DND-41 (cell line): ENCODE data around the gene TBC1D2B.

Experiments used
- ATAC-seq: fragments of 200-7000 bp; cut with Tn5 transposase; 3 replicates; pipeline ENCODE4 v1.9.1; 2021; ENCODE audit warnings: low read depth; ENCODE audit not compliant: insufficient read depth
- DNase-seq: peaks from one replicate; pipeline ENCODE4 v3.0.0-alpha.2; 2020
- H2AFZ ChIP-seq: 2 replicates; pipeline ENCODE4 v1.6.0; 2012; ENCODE audit warnings: low read depth, low read length
- H3K27ac ChIP-seq: 2 replicates; pipeline ENCODE4 v1.5.1; 2012; ENCODE audit warnings: low read length, inconsistent platforms
- H3K27me3 ChIP-seq: fragments of 200-600 bp; sonication (generic); 2 replicates; pipeline ENCODE4 v1.6.0; 2012; ENCODE audit warnings: low read length, mild to moderate bottlenecking, inconsistent platforms; ENCODE audit not compliant: insufficient read depth, poor library complexity
- H3K36me3 ChIP-seq: 2 replicates; pipeline ENCODE4 v1.5.1; 2012; ENCODE audit warnings: low read length, inconsistent platforms; ENCODE audit not compliant: insufficient read depth
- H3K4me1 ChIP-seq: 2 replicates; pipeline ENCODE4 v1.5.1; 2012; ENCODE audit warnings: mild to moderate bottlenecking, low read length; ENCODE audit not compliant: insufficient read depth
- H3K4me2 ChIP-seq: 2 replicates; pipeline ENCODE4 v1.6.0; 2012; ENCODE audit warnings: mild to moderate bottlenecking, moderate library complexity, low read length, inconsistent platforms; ENCODE audit not compliant: insufficient read depth
- H3K4me3 ChIP-seq, 2 experiments: fragments of 200-600 bp in 1 of 2; shearing (Covaris generic) in 1 of 2; 2 replicates each; pipeline ENCODE4 v1.5.1; 2012 to 2016; ENCODE audit warnings: inconsistent platforms in 2 of 2, low read length in 2 of 2, mild to moderate bottlenecking in 2 of 2, low read depth in 1 of 2, moderate library complexity in 1 of 2
- H3K79me2 ChIP-seq: 2 replicates; pipeline ENCODE4 v1.6.0; 2012; ENCODE audit warnings: low read length, inconsistent platforms; ENCODE audit not compliant: insufficient read depth
- H3K9ac ChIP-seq: 2 replicates; pipeline ENCODE4 v1.6.0; 2012; ENCODE audit warnings: low read depth, mild to moderate bottlenecking, inconsistent platforms, low read length, moderate library complexity
- H3K9me3 ChIP-seq: 2 replicates; pipeline ENCODE4 v1.5.1; 2012; ENCODE audit warnings: low read length, moderate library complexity, mild to moderate bottlenecking, inconsistent platforms; ENCODE audit not compliant: insufficient read depth, severe bottlenecking
- H4K20me1 ChIP-seq: 2 replicates; pipeline ENCODE4 v1.6.0; 2012; ENCODE audit warnings: low read length; ENCODE audit not compliant: insufficient read depth
- CTCF ChIP-seq: IDR thresholded peaks from 2 replicates; pipeline ENCODE4 v1.5.1; 2012; ENCODE audit warnings: borderline replicate concordance, low read length, moderate library complexity, mild to moderate bottlenecking; ENCODE audit not compliant: poor library complexity, severe bottlenecking; ENCODE audit errors: extremely low read depth
- EZH2 ChIP-seq: IDR thresholded peaks from 3 replicates; pipeline ENCODE4 v1.6.1; 2012; ENCODE audit warnings: borderline replicate concordance, low read depth, mild to moderate bottlenecking, moderate library complexity, low read length, inconsistent platforms; ENCODE audit not compliant: severe bottlenecking

Gene TBC1D2B

GRCh38 chr15:78073046-78073787 lies 4.3 kb downstream of the TBC1D2B start:
- Histone ChIP-seq H3K27me3 (no peaks in the 10 kb centered on the region), H3K9ac (no peak overlapping the region), H3K4me2 (peak overlapping the region; percentile 15; the same call in 1 of the 2 replicates), H3K79me2 (peaks cover 88% of the 10 kb centered on the region), H3K9me3 (no peaks in the 10 kb centered on the region), H2AFZ (no peak overlapping the region), H3K4me3 (no peak overlapping the region), H4K20me1 (peaks cover 20% of the 10 kb centered on the region), H3K36me3 (peaks cover 17% of the 10 kb centered on the region), H3K27ac (no peak overlapping the region), H3K4me1 (peaks cover 71% of the 10 kb centered on the region)
- TF ChIP-seq CTCF (no peak), EZH2 (no peak)
- DNase-seq (no peak), ATAC-seq (no peak)

- Histone ChIP-seq H3K79me2 (peaks cover 96% of the 10 kb centered on the region), H4K20me1 (peaks cover 26% of the 10 kb centered on the region), H3K36me3 (peaks cover 17% of the 10 kb centered on the region), H3K4me2 (peak overlapping the region; percentile 15; the same call in 1 of the 2 replicates), H3K27ac (peak overlapping the region; percentile 54; the same call in 1 of the 2 replicates), H3K27me3 (no peaks in the 10 kb centered on the region), H2AFZ (no peak overlapping the region), H3K9ac (no peak overlapping the region), H3K4me1 (peaks cover 67% of the 10 kb centered on the region), H3K4me3 (no peak overlapping the region), H3K9me3 (no peaks in the 10 kb centered on the region)
- DNase-seq: no peak
- TF ChIP-seq CTCF: no peak
- TF ChIP-seq EZH2: no peak
- ATAC-seq: no peak
These were observed 5.2 kb downstream of the TBC1D2B start for GRCh38 chr15:78072080-78072892.

GRCh38 chr15:78071383-78071782 lies 6.1 kb downstream of the TBC1D2B start:
- ATAC-seq: no peak
- peaks cover 65% of the 10 kb centered on the region for H3K4me1 ChIP-seq

More at GRCh38 chr15:78071383-78071782, 6.1 kb downstream of the TBC1D2B start:
- DNase-seq: no peak
- Histone ChIP-seq H3K4me3 (no peak overlapping the region), H3K27me3 (no peaks in the 10 kb centered on the region), H4K20me1 (peaks cover 29% of the 10 kb centered on the region), H2AFZ (no peak overlapping the region), H3K27ac (no peak overlapping the region), H3K4me2 (no peak overlapping the region), H3K9ac (no peak overlapping the region), H3K36me3 (peaks cover 17% of the 10 kb centered on the region), H3K9me3 (no peaks in the 10 kb centered on the region), H3K79me2 (peaks cover 96% of the 10 kb centered on the region)
- TF ChIP-seq CTCF: no peak
- TF ChIP-seq EZH2: no peak
